ENCODE measurements around the gene TTC12. TPM values are rescaled to one million over a fixed set of nuclear protein-coding genes. Genes with fewer than 3 reads are reported as not detected.

The TTC12 gene
- total RNA-seq, 2 experiments from 2014 or later, result 17.1 to 21.8 TPM

DNA sequence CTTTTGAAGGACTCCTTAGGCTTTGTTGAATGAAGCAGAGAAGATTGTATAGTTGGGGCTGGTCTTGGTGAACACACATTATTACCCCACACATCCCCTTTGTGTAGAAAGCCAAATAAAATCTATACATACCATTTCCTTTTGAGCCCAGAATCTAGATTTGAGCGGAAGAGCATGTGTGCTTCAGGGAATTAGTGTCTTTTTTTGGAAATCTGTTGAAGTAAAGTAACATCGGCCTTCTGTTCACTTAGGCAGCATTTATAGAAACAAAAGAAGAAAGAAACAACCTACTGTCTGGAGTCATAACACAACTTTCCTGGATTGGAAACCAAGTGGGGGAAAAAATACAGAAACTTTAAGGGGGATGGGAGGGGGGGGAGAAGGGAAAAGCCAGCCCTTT is 37.9 kb upstream of the TTC12 start:
- H3K4me3 Mint-ChIP-seq, result no peak overlapping the region
- H3K9me3 Mint-ChIP-seq, result no peaks in the 10 kb centered on the region
- H3K36me3 Mint-ChIP-seq (ENCODE audit: low read depth), result no peaks in the 10 kb centered on the region
- CTCF ChIA-PET, result no interaction called here
- POLR2A ChIA-PET, result no interaction called here
- no peaks in the 10 kb centered on the region for H3K4me1 Mint-ChIP-seq
- H3K27me3 Mint-ChIP-seq, result no peaks in the 10 kb centered on the region
- no peak overlapping the region for H3K27ac Mint-ChIP-seq
- DNase-seq, result no peak

DNA sequence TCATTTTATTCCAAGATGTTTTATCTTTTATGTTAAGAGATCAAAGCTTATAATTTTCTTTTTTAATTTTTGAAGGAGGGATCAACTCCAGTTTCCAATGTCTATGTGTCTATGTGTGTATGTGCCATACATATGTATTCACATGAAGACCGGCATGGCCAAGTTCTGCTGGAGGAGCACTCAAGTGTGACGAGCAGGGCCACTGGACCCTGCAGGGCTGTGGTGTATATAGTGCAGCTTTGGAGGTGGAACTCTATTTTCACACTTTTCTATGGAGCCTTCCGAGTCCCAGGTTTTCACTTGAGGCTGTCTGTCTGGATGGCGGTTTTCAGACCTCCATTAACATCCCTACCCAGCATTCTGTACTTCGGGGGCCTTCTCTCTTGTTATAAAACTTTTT is 36.5 kb upstream of the TTC12 start:
- DNase-seq, result no peak
- no peaks in the 10 kb centered on the region for H3K27me3 Mint-ChIP-seq
- H3K27ac Mint-ChIP-seq, result no peak overlapping the region
- no peaks in the 10 kb centered on the region for H3K9me3 Mint-ChIP-seq
- CTCF ChIA-PET, result interaction anchor here (0.6 kb wide), 1 partner anchor 12 kb away, joined by 4 read pairs; no protein-coding TSS in a partner anchor
- no peaks in the 10 kb centered on the region for H3K36me3 Mint-ChIP-seq (ENCODE audit: low read depth)
- no peaks in the 10 kb centered on the region for H3K4me1 Mint-ChIP-seq
- POLR2A ChIA-PET, result no interaction called here
- H3K4me3 Mint-ChIP-seq, result no peak overlapping the region

GRCh38 chr11:113278481-113278880 is 35.9 kb upstream of the TTC12 start:
- CTCF ChIA-PET, result interaction anchor here (0.5 kb wide), 1 partner anchor 937 kb away, joined by 4 read pairs; no protein-coding TSS in a partner anchor
- H3K4me1 Mint-ChIP-seq, result no peaks in the 10 kb centered on the region

GRCh38 chr11:113278925-113279324 is 35.5 kb upstream of the TTC12 start:
- Mint-ChIP-seq H3K27ac (no peak overlapping the region), H3K4me3 (no peak overlapping the region)

More at GRCh38 chr11:113278481-113278880, 35.9 kb upstream of the TTC12 start:
- Mint-ChIP-seq H3K27me3 (no peaks in the 10 kb centered on the region), H3K9me3 (no peaks in the 10 kb centered on the region), H3K36me3 (ENCODE audit: low read depth) (no peaks in the 10 kb centered on the region), H3K4me3 (no peak overlapping the region), H3K27ac (no peak overlapping the region)
- POLR2A ChIA-PET, result no interaction called here
- DNase-seq, result no peak

DNA sequence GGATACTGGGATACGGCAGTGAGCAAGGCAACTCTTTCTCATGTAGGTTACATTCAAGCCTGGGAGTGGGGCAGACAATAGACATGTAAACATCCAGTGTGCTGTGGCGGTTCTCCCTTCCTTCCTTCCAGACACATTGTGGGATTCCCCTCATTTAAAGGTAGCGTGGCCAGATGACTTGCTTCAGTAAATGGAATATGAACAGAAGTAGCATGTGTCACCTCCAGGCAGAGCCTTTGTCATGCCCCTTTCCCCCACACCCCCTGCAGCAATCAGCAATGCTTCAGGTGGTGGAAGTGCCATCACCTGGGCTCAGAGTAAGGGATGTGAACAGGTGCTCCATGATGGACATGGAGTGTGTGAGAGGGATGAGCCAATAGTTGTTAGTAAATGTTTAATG is 34.8 kb upstream of the TTC12 start:
- no peaks in the 10 kb centered on the region for H3K9me3 Mint-ChIP-seq
- H3K27me3 Mint-ChIP-seq, result no peaks in the 10 kb centered on the region
- no peak overlapping the region for H3K4me3 Mint-ChIP-seq
- H3K36me3 Mint-ChIP-seq (ENCODE audit: low read depth), result no peaks in the 10 kb centered on the region
- no peaks in the 10 kb centered on the region for H3K4me1 Mint-ChIP-seq
- no peak for DNase-seq
- POLR2A ChIA-PET, result no interaction called here
- CTCF ChIA-PET, result no interaction called here
- H3K27ac Mint-ChIP-seq, result no peak overlapping the region

More at GRCh38 chr11:113278925-113279324, 35.5 kb upstream of the TTC12 start:
- Mint-ChIP-seq H3K27me3 (no peaks in the 10 kb centered on the region), H3K4me1 (no peaks in the 10 kb centered on the region), H3K9me3 (no peaks in the 10 kb centered on the region), H3K36me3 (ENCODE audit: low read depth) (no peaks in the 10 kb centered on the region)
- POLR2A ChIA-PET, result no interaction called here
- CTCF ChIA-PET, result interaction anchor here (0.5 kb wide), 1 partner anchor 938 kb away, joined by 4 read pairs; no protein-coding TSS in a partner anchor
- no peak for DNase-seq

DNA sequence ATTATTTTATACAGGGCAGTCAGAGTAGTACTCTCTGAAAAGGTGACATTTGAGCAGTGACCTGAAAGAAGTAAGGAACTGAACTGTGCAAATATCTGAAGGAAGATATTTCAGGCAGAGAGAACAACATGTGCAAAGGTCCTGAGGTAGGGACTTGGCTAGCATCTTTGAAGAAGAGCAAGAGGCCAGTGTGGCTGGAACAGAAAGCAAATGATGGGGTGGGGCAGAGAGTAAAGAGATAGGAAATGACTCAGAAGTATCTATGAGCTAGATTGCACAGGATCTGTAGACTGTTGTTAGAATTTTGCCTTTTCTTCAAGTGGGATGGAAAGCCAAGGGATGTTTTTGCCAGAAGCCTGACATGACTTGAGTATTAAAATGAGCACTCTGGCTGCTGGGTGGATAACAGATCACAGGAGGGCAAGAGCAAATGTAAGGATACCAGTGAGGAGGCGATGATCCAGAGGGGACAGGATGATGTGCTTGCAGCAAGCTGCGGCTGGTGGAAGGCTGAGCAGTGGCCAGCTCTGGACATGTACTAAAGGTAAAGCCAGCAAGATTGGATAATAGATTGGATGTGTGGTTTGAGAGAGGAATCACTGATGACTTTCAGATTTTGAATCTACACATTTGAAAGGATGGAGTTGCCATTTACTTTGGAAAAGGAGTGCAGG is 33.2 kb upstream of the TTC12 start:
- H3K9me3 Mint-ChIP-seq, result no peaks in the 10 kb centered on the region

DNA sequence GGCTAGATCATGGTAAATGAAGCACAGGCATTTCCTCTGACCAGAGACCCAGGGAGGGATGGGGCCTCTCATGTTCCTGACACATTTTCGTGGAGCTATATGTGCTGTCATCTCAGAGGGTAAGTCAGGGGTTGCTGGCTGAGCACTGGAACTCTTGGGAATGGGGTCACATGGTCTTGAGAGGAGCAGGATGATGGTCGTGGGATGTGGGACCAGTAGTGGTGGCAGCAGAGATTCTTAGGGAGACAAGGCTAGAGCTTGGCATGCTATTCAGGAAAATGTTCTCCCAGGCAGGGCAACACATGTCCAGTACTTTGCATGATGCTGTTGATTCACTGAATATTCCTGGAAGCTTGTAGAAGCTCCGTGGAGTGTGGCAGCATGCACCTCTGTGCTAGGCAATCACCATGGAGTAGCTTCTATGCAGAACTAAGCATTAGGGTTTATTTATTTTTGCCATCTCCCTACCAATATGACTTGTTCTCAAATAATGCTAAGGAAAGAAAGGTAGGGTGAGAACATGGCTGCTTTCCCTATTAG is 31.4 kb upstream of the TTC12 start:
- CTCF ChIA-PET, result no interaction called here
- H3K36me3 Mint-ChIP-seq (ENCODE audit: low read depth), result no peaks in the 10 kb centered on the region
- POLR2A ChIA-PET, result interaction anchor here (0.6 kb wide), 1 partner anchor 168 kb away, joined by 3 read pairs; no protein-coding TSS in a partner anchor
- no peaks in the 10 kb centered on the region for H3K27me3 Mint-ChIP-seq
- no peak for DNase-seq
- no peaks in the 10 kb centered on the region for H3K9me3 Mint-ChIP-seq
- H3K4me1 Mint-ChIP-seq, result no peaks in the 10 kb centered on the region
- H3K27ac Mint-ChIP-seq, result no peak overlapping the region
- no peak overlapping the region for H3K4me3 Mint-ChIP-seq

More for the DNA sequence above, 33.2 kb upstream of the TTC12 start:
- no peak overlapping the region for H3K4me3 Mint-ChIP-seq
- no peaks in the 10 kb centered on the region for H3K4me1 Mint-ChIP-seq
- H3K36me3 Mint-ChIP-seq (ENCODE audit: low read depth), result no peaks in the 10 kb centered on the region
- ChIA-PET POLR2A (no interaction called here), CTCF (no interaction called here)
- H3K27ac Mint-ChIP-seq, result no peak overlapping the region
- no peak for DNase-seq
- H3K27me3 Mint-ChIP-seq, result no peaks in the 10 kb centered on the region

DNA sequence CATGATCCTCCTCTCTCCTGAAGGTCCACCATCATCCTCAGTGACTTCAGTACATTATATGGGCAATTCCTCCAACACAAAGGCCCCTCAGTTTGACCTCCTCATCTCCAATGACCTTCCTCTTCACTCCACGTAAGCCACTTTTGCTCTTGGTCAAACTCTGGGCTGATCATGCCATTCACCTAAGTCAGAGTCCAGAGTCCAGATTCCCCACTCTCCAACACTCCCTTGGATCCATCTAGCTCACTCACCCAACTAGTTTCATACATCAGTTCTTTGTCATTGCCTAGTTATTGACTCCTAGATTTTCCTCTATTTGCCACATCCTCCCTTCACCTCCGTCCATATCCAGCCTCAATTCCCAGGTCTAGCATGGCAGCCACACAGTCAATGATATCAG is 30.5 kb upstream of the TTC12 start:
- POLR2A ChIA-PET, result no interaction called here
- Mint-ChIP-seq H3K27me3 (no peaks in the 10 kb centered on the region), H3K9me3 (no peaks in the 10 kb centered on the region), H3K4me3 (no peak overlapping the region), H3K36me3 (ENCODE audit: low read depth) (no peaks in the 10 kb centered on the region), H3K4me1 (no peaks in the 10 kb centered on the region), H3K27ac (no peak overlapping the region)
- CTCF ChIA-PET, result no interaction called here
- no peak for DNase-seq

- CTCF ChIA-PET, result interaction anchor here (0.5 to 0.7 kb wide), 2 partner anchors 10 to 442 kb away, joined by 3 to 5 read pairs; no protein-coding TSS in a partner anchor
These were observed 28.4 kb upstream of the TTC12 start for GRCh38 chr11:113286009-113286408.

GRCh38 chr11:113286509-113287497 is 27.6 kb upstream of the TTC12 start:
- ChIA-PET POLR2A (no interaction called here), CTCF (interaction anchor here (0.7 kb wide), 1 partner anchor 10 kb away, joined by 3 read pairs; no protein-coding TSS in a partner anchor)
- Mint-ChIP-seq H3K9me3 (no peaks in the 10 kb centered on the region), H3K4me1 (no peaks in the 10 kb centered on the region), H3K27me3 (no peaks in the 10 kb centered on the region), H3K4me3 (no peak overlapping the region), H3K27ac (no peak overlapping the region), H3K36me3 (ENCODE audit: low read depth) (no peaks in the 10 kb centered on the region)
- DNase-seq, result no peak

More at GRCh38 chr11:113286009-113286408, 28.4 kb upstream of the TTC12 start:
- Mint-ChIP-seq H3K36me3 (ENCODE audit: low read depth) (no peaks in the 10 kb centered on the region), H3K4me3 (no peak overlapping the region), H3K4me1 (no peaks in the 10 kb centered on the region), H3K9me3 (no peaks in the 10 kb centered on the region), H3K27ac (no peak overlapping the region), H3K27me3 (no peaks in the 10 kb centered on the region)
- POLR2A ChIA-PET, result no interaction called here
- no peak for DNase-seq

DNA sequence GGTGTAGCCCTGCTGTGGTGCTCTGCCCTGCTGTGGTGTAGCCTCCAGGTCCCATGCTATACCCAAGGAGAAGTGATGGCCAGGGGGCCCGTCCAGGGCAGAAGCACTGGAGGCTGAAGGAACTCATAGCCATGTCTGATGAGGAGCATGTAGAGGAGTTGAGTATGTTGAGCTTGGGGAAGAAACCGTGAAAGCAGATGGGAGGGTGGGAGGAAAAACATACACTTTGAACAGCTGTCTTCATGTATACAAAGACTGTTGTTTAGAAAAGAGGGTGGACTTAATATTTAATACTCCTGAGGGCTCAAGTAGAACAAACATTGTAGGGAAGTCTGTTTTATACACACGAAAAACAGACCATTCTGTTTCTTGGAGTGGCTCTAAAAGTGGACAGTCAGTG is 26.6 kb upstream of the TTC12 start:
- ChIA-PET CTCF (interaction anchor here (2.8 kb wide), 1 partner anchor 699 kb away, joined by 17 read pairs; no protein-coding TSS in a partner anchor), POLR2A (no interaction called here)
- Mint-ChIP-seq H3K9me3 (no peaks in the 10 kb centered on the region), H3K27ac (no peak overlapping the region), H3K4me1 (no peaks in the 10 kb centered on the region), H3K36me3 (ENCODE audit: low read depth) (no peaks in the 10 kb centered on the region), H3K27me3 (no peaks in the 10 kb centered on the region), H3K4me3 (no peak overlapping the region)
- no peak for DNase-seq

DNA sequence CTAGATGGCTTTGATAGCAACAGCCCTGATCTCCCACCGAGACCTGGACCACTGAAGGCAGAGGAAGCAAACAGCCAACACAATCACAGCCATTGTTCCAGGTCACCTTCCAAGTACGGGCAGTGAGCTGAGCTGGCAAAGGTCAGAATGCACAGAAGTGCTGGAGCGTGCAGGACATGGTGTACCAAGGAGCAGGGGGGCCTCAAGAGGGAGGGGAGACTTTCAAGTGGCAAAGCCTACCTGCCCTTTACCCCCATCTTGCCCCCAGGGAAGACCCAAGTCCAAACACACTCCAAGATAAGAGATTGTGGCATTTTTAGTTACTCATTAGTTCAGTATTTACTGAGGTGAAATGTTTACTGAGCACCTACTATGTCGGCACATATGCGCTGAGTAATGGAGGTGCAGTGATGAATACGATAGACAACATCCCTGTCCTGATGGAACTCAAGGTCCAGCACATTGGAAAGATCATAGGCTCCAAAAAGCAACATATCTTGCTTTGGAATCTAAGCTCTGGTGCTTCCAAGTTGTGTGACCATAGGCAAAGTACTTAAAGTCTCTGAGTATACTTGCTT is 26.0 kb upstream of the TTC12 start:
- H3K9me3 Mint-ChIP-seq, result no peaks in the 10 kb centered on the region
- H3K4me1 Mint-ChIP-seq, result no peaks in the 10 kb centered on the region
- no peaks in the 10 kb centered on the region for H3K36me3 Mint-ChIP-seq (ENCODE audit: low read depth)
- ChIA-PET CTCF (interaction anchor here (1.5 to 2.8 kb wide), 2 partner anchors 700 to 999 kb away, joined by 4 to 17 read pairs; no protein-coding TSS in a partner anchor), POLR2A (no interaction called here)
- DNase-seq, result no peak
- no peaks in the 10 kb centered on the region for H3K27me3 Mint-ChIP-seq
- H3K4me3 Mint-ChIP-seq, result no peak overlapping the region
- no peak overlapping the region for H3K27ac Mint-ChIP-seq

Data from activated CD4-positive, alpha-beta T cell treated with anti-CD3 and anti-CD28 coated beads, Interleukin-2, amount 10 ng/mL, durations not matched to agents 7 days and 5 days (primary cell).